Lower lobe of right lung (tissue), 2 donors: ENCODE measurements around the gene LMBR1. TPM values are rescaled to one million over a fixed set of nuclear protein-coding genes. Genes with fewer than 3 reads are reported as not detected.

Experiments
- ATAC-seq, 2 donors: fragments of 200-7000 bp; cut with Tn5 transposase; one replicate each; pipeline ENCODE4 v1.9.1; 2020 to 2022; ENCODE audit warnings: mild to moderate bottlenecking in 2 of 2, moderate library complexity in 2 of 2
- DNase-seq: peaks from one replicate; pipeline ENCODE4 v3.0.0-alpha.2; 2020
- H3K27ac ChIP-seq: fragments of 200-600 bp; one replicate; pipeline ENCODE4 v1.8.0; 2022
- H3K27me3 ChIP-seq: fragments of 200-600 bp; one replicate; pipeline ENCODE4 v1.8.0; 2022; ENCODE audit warnings: low read depth
- H3K36me3 ChIP-seq: fragments of 200-600 bp; one replicate; pipeline ENCODE4 v1.8.0; 2022; ENCODE audit warnings: mild to moderate bottlenecking
- H3K4me1 ChIP-seq: fragments of 200-600 bp; one replicate; pipeline ENCODE4 v1.8.0; 2022
- H3K4me3 ChIP-seq: fragments of 200-600 bp; one replicate; pipeline ENCODE4 v1.8.0; 2022; ENCODE audit warnings: mild to moderate bottlenecking
- H3K9me3 ChIP-seq: fragments of 200-600 bp; one replicate; pipeline ENCODE4 v1.8.0; 2022
- intact Hi-C: fragments of 100-400 bp; cut with DNase I; formaldehyde crosslinking; loops from one replicate; pipeline ENCODE4 v1.11.0; 2022
- total RNA-seq: library from RNA; stranded (reverse); fragmentation: NEBNext Ultra II Directional; extraction: Animal tissue kit (Norgen Biotek cat#: 25700); gene quantifications from one replicate; pipeline ENCODE4 v1.2.1, GENCODE V29; 2021
- TF ChIP-seq, protein P1 (sequence below): fragments of 200-600 bp; IDR thresholded peaks from one replicate; pipeline ENCODE4 v1.8.0; 2022; ENCODE audit warnings: antibody characterized with exemption, mild to moderate bottlenecking
- donor health status: DM: no; HTN: yes; CAD: no; lungs with severe emphysema.

Gene LMBR1
- total RNA-seq, 1 donor from 2014 or later: 71.1 TPM

DNA sequence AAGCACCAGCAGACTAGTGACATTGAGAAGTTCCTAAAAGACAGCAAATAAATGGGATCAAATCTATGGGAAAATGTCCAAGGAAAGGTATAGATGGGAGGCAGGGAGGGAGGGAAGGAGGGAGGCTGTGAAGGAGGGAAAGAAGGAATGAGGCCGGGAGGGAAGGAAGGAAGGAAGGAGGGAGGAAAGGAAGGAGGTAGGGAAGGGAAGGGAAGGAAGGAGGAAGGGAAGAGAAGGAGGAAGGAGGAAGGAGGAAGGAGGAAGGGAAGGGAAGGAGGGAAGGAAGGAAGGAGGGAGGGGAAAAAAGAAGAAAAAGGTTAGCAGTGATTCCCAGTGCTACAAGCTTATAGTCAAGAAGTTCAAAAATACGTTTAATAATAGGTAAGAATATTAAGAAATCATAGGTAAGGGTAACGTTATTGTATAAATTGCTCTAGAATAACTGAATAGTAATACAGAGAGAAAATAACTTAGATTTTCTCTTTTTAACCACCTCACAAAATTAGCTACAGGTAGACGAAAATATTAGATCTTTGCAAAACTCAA, 106.9 kb downstream of the LMBR1 start:
- intact Hi-C loops: no loop called here
- ATAC-seq: no peak
- no peaks in the 10 kb centered on the region for H3K4me1 ChIP-seq
- no peak overlapping the region for H3K27ac ChIP-seq
- no peaks in the 10 kb centered on the region for H3K9me3 ChIP-seq
- H3K4me3 ChIP-seq: no peak overlapping the region
- no peaks in the 10 kb centered on the region for H3K36me3 ChIP-seq
- no peak for DNase-seq
- TF ChIP-seq, protein P1, sequence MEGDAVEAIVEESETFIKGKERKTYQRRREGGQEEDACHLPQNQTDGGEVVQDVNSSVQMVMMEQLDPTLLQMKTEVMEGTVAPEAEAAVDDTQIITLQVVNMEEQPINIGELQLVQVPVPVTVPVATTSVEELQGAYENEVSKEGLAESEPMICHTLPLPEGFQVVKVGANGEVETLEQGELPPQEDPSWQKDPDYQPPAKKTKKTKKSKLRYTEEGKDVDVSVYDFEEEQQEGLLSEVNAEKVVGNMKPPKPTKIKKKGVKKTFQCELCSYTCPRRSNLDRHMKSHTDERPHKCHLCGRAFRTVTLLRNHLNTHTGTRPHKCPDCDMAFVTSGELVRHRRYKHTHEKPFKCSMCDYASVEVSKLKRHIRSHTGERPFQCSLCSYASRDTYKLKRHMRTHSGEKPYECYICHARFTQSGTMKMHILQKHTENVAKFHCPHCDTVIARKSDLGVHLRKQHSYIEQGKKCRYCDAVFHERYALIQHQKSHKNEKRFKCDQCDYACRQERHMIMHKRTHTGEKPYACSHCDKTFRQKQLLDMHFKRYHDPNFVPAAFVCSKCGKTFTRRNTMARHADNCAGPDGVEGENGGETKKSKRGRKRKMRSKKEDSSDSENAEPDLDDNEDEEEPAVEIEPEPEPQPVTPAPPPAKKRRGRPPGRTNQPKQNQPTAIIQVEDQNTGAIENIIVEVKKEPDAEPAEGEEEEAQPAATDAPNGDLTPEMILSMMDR: no peak
- no peaks in the 10 kb centered on the region for H3K27me3 ChIP-seq

DNA sequence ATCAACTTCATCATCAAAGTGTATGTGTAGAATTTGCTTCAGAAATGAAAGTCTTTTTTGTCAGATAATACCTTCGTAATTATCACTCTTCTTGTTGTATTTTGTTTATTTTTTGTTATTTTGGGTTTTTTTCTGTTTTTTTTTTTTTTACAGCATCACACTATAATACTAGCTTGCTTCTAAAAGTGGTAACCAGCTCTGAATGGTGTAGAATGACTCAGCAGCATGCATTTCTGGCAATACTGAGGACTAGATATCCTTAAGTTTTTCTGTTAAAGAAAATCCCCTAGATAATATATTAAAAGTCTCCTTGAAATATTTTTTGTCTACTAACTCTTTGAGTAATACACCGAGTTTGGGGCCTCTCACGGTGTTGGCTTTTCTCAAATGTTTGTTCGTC, 109.1 kb downstream of the LMBR1 start:
- intact Hi-C loops: no loop called here
- Histone ChIP-seq H3K36me3 (no peaks in the 10 kb centered on the region), H3K4me1 (no peaks in the 10 kb centered on the region)

DNA sequence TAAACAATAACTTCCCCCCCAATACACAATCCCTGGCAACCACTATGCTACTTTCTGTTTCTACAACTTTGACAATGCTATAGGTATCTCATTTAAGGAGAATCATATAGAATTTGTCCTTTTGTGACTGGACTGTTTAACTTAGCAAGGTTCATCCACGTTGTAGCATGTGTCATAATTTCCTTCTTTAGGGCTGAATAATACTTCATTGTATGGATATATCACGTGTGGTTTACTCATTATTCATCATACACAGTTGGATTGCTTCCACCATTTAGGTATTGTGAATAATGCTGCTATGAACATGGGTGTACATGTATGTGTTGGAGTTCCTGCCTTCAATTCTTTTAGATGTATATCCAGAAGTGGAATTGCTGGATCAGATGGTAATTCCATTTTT, 111.0 kb downstream of the LMBR1 start:
- H3K27me3 ChIP-seq: no peaks in the 10 kb centered on the region
- H3K27ac ChIP-seq: no peak overlapping the region
- no peak overlapping the region for H3K4me3 ChIP-seq
- H3K9me3 ChIP-seq: no peaks in the 10 kb centered on the region
- no peaks in the 10 kb centered on the region for H3K4me1 ChIP-seq
- TF ChIP-seq, protein P1: no peak
- no peak for ATAC-seq
- DNase-seq: no peak
- intact Hi-C loops: no loop called here
- H3K36me3 ChIP-seq: no peaks in the 10 kb centered on the region

More for the DNA sequence above, 109.1 kb downstream of the LMBR1 start:
- TF ChIP-seq, protein P1: no peak
- no peak overlapping the region for H3K4me3 ChIP-seq
- H3K9me3 ChIP-seq: no peaks in the 10 kb centered on the region
- no peak for DNase-seq
- ATAC-seq: no peak
- H3K27ac ChIP-seq: no peak overlapping the region
- no peaks in the 10 kb centered on the region for H3K27me3 ChIP-seq

DNA sequence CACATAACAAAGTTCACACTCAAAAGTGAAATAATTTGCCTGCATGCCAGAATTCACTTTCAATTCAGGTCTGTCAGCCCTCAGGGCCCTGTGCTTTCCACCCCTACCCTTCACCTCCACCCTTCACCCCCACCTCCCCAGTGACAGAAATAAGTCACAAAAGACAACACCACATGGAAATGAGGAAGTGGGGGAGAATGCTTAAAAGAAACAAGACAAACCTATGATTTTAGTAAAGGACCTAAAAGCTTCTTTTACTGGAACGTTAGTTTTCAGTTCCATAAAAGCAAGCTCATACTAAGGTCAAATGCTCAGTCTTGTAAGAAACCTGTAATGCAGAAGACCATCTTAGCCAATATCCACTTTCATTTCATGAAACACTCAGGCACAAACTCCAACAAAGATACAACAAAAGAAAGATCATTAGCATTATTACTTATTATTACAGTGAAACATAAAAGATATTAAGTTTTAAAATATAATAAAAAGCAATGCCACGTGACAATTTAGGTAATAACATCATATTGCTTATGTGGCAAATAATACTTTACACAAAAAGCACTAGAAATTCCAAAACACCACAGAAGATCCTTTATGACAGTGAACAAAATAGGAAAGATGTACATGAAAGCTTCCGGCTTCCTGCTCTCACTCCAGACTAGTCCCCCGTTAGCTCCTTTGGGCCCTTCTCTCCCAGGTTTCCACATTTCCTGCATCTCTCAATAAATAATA, 112.1 kb downstream of the LMBR1 start:
- DNase-seq (no peak), ATAC-seq (no peak)
- intact Hi-C loops: no loop called here
- H3K9me3 ChIP-seq: no peaks in the 10 kb centered on the region
- H3K27ac ChIP-seq: no peak overlapping the region
- H3K36me3 ChIP-seq: no peaks in the 10 kb centered on the region
- TF ChIP-seq, protein P1: no peak
- H3K27me3 ChIP-seq: no peaks in the 10 kb centered on the region
- no peaks in the 10 kb centered on the region for H3K4me1 ChIP-seq
- H3K4me3 ChIP-seq: no peak overlapping the region

DNA sequence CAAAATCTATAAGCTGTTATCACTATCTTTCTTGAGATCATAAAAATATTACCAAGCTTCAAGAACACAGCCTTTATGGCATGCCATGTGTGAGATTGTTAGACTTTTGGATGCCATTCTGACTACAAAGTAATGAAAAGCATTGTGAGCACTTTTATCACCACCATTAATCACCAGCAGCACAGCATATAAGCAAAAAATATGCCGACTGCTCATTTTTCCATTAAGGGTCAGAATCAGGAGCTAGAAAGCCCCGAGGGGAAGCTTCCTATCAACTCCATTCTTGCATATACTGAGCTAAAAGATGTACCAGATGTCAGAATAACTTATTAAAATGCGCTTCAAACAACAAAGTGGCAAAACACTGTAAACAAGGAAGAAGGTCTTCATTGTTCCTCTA, 114.3 kb downstream of the LMBR1 start:
- intact Hi-C loops: no loop called here
- Histone ChIP-seq H3K36me3 (no peaks in the 10 kb centered on the region), H3K4me3 (no peak overlapping the region), H3K27ac (no peak overlapping the region), H3K9me3 (no peaks in the 10 kb centered on the region), H3K27me3 (no peaks in the 10 kb centered on the region), H3K4me1 (no peaks in the 10 kb centered on the region)
- TF ChIP-seq, protein P1: no peak
- DNase-seq: no peak
- ATAC-seq: no peak
